K562 (cell line): ENCODE results near the gene TEX22.

Experiments used
- KDM1A ChIP-seq, 2 experiments: fragments of 450-650 bp; IDR thresholded peaks; 2 replicates each; pipeline ENCODE4 v1.6.1; 2016; ENCODE audit warnings: mild to moderate bottlenecking in 2 of 2
- ZNF696 ChIP-seq: fragments of 250-450 bp; sonication (Bioruptor Pico); conservative IDR thresholded peaks from 2 replicates; pipeline ENCODE4 v1.4.0; 2020; ENCODE audit warnings: mild to moderate bottlenecking, moderate library complexity
- TF ChIP-seq, protein P1 (sequence below): fragments of 450-650 bp; IDR thresholded peaks from 2 replicates; pipeline ENCODE4 v1.6.1; 2018; ENCODE audit not compliant: partially characterized antibody
- TF ChIP-seq, protein P2 (sequence below), 3 experiments: IDR thresholded peaks in 2 of 3; conservative IDR thresholded peaks in 1 of 3; 2 replicates each; pipeline ENCODE4 v1.5.1; 2011 to 2012; ENCODE audit warnings: low read length in 3 of 3, mild to moderate bottlenecking in 3 of 3, control low read depth in 2 of 3, improper control_type of control experiment in 1 of 3, inconsistent platforms in 1 of 3, low read depth in 1 of 3, mixed read lengths in 1 of 3, moderate library complexity in 1 of 3; ENCODE audit not compliant: insufficient read depth in 2 of 3
- TF ChIP-seq, protein P3 (sequence below): sonication (generic); formaldehyde crosslinking; IDR thresholded peaks from 2 replicates; pipeline ENCODE4 v1.8.0; 2022; ENCODE audit warnings: missing genetic modification reagents, mild to moderate bottlenecking, borderline replicate concordance
- TF ChIP-seq, protein P4 (sequence below): fragments of 150-350 bp; IDR thresholded peaks from 2 replicates; pipeline ENCODE4 v1.6.1; 2014; ENCODE audit warnings: low read depth, mild to moderate bottlenecking, low read length, borderline replicate concordance

DNA sequence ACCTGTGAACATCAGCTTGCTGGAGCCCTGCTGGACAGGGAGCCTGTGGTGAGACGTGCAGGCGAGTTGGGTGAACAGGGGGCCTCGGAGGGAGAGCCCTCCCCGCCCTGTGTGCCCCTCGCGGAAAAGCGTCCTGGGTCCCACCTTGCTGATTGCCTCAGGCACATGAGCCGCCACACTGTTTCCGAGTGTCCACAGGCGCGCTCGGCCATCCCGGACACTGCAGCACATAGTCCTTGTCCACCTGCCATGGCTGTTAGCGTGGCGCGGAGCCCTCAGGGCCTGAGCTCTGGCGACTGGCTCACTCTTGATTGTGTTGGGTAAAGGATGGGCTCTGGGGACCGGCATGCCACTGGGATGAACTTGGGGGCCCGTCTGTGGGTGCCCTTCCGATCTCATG, 43.8 kb upstream of the TEX22 start:
- TF ChIP-seq KDM1A (IDR thresholded peaks at IDR 0.05) = no peak
- TF ChIP-seq, protein P1, sequence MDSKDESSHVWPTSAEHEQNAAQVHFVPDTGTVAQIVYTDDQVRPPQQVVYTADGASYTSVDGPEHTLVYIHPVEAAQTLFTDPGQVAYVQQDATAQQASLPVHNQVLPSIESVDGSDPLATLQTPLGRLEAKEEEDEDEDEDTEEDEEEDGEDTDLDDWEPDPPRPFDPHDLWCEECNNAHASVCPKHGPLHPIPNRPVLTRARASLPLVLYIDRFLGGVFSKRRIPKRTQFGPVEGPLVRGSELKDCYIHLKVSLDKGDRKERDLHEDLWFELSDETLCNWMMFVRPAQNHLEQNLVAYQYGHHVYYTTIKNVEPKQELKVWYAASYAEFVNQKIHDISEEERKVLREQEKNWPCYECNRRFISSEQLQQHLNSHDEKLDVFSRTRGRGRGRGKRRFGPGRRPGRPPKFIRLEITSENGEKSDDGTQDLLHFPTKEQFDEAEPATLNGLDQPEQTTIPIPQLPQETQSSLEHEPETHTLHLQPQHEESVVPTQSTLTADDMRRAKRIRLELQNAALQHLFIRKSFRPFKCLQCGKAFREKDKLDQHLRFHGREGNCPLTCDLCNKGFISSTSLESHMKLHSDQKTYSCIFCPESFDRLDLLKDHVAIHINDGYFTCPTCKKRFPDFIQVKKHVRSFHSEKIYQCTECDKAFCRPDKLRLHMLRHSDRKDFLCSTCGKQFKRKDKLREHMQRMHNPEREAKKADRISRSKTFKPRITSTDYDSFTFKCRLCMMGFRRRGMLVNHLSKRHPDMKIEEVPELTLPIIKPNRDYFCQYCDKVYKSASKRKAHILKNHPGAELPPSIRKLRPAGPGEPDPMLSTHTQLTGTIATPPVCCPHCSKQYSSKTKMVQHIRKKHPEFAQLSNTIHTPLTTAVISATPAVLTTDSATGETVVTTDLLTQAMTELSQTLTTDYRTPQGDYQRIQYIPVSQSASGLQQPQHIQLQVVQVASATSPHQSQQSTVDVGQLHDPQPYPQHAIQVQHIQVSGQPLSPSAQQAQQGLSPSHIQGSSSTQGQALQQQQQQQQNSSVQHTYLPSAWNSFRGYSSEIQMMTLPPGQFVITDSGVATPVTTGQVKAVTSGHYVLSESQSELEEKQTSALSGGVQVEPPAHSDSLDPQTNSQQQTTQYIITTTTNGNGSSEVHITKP = no peak
- TF ChIP-seq, protein P2, sequence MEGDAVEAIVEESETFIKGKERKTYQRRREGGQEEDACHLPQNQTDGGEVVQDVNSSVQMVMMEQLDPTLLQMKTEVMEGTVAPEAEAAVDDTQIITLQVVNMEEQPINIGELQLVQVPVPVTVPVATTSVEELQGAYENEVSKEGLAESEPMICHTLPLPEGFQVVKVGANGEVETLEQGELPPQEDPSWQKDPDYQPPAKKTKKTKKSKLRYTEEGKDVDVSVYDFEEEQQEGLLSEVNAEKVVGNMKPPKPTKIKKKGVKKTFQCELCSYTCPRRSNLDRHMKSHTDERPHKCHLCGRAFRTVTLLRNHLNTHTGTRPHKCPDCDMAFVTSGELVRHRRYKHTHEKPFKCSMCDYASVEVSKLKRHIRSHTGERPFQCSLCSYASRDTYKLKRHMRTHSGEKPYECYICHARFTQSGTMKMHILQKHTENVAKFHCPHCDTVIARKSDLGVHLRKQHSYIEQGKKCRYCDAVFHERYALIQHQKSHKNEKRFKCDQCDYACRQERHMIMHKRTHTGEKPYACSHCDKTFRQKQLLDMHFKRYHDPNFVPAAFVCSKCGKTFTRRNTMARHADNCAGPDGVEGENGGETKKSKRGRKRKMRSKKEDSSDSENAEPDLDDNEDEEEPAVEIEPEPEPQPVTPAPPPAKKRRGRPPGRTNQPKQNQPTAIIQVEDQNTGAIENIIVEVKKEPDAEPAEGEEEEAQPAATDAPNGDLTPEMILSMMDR (IDR thresholded peaks at IDR 0.05 in 2 of 3, conservative IDR thresholded peaks at IDR 0.05 in 1 of 3; ENCODE audit: insufficient read depth in 2 of 3, low read depth in 1 of 3, low read length in 3 of 3) = no peak
- no peak for TF ChIP-seq ZNF696 (CRISPR knock-in tag)
- TF ChIP-seq, protein P3, sequence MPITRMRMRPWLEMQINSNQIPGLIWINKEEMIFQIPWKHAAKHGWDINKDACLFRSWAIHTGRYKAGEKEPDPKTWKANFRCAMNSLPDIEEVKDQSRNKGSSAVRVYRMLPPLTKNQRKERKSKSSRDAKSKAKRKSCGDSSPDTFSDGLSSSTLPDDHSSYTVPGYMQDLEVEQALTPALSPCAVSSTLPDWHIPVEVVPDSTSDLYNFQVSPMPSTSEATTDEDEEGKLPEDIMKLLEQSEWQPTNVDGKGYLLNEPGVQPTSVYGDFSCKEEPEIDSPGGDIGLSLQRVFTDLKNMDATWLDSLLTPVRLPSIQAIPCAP (CRISPR knock-in tag) = no peak
- TF ChIP-seq, protein P4, sequence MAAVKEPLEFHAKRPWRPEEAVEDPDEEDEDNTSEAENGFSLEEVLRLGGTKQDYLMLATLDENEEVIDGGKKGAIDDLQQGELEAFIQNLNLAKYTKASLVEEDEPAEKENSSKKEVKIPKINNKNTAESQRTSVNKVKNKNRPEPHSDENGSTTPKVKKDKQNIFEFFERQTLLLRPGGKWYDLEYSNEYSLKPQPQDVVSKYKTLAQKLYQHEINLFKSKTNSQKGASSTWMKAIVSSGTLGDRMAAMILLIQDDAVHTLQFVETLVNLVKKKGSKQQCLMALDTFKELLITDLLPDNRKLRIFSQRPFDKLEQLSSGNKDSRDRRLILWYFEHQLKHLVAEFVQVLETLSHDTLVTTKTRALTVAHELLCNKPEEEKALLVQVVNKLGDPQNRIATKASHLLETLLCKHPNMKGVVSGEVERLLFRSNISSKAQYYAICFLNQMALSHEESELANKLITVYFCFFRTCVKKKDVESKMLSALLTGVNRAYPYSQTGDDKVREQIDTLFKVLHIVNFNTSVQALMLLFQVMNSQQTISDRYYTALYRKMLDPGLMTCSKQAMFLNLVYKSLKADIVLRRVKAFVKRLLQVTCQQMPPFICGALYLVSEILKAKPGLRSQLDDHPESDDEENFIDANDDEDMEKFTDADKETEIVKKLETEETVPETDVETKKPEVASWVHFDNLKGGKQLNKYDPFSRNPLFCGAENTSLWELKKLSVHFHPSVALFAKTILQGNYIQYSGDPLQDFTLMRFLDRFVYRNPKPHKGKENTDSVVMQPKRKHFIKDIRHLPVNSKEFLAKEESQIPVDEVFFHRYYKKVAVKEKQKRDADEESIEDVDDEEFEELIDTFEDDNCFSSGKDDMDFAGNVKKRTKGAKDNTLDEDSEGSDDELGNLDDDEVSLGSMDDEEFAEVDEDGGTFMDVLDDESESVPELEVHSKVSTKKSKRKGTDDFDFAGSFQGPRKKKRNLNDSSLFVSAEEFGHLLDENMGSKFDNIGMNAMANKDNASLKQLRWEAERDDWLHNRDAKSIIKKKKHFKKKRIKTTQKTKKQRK = no peak
